GM18873 (cell line): ENCODE results near the gene RALGAPB.
"Not testable (repeated sequence)": the region's sequence is repeated elsewhere in the genome, so short reads cannot be mapped to it uniquely, and the experiment has no call there.

Source experiments
- ATAC-seq: cut with Tn5 transposase; IDR thresholded peaks from one replicate; pipeline ENCODE4 v1.9.1; 2021; ENCODE audit warnings: mild to moderate bottlenecking, moderate library complexity, moderate number of reproducible peaks; ENCODE audit not compliant: unreplicated experiment, low FRiP score

RALGAPB gene

GRCh38 chr20:38446441-38447209 is 26.0 kb upstream of the RALGAPB start:
- no peak for ATAC-seq

GRCh38 chr20:38447251-38447661 is 25.4 kb upstream of the RALGAPB start:
- ATAC-seq, result no peak

- no peak for ATAC-seq
Measured at GRCh38 chr20:38447931-38448675, 24.5 kb upstream of the RALGAPB start.

DNA sequence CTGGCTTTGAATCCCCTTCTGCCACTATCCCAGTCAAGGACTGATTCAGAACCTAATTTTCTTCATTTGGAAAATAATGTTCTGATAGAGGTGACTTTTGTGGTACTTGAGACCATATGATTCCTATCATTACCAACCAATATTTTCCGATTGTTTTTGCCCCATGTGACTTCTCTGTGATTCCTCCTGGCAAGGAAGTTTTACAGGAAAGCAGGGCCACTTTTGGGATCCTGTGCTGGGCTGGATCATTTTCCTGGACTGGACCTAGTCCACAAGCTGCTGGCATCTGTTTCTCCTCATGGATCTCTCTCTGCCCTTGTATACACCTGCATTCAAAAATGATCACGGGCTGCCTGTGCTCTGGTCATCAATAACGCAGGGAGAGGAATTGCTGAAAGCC is 23.6 kb upstream of the RALGAPB start:
- ATAC-seq, result no peak

- ATAC-seq, result no peak
Measured at GRCh38 chr20:38450412-38450975, 22.1 kb upstream of the RALGAPB start.

DNA sequence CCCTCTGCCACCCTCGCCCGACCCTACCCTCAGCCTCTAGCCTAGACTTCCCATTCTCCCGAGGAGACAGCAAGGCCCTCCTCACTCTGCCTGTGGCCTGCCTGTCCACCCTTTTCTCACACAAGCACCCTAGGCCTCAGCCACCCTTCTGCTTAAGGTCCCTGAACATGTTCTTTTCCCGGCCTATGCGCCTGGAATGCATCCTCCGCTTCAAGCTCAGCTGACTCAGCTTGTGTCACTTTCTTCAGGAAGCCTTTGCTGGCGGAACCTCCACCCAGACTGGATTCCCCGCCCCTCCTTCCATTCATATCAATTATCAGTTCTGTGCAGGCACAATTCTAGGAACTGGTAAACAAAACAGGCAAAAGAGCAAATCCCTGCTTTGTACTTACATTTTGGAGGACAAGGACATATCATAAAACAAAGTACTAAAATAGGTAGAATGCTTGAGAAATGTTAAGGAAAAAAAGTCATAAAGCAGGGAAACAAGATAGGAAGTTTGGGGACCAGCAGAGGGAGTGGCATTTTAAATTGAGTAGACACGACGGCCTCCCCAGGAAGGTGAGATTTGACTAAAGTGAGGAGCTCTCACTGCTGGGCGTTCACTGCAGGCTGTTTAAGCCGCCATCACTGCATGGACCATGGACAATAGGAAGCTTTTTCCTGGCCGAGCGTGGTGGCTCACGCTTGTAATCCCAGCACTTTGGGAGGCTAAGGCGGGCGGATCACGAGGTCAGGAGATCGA is 19.6 kb upstream of the RALGAPB start:
- no peak for ATAC-seq

DNA sequence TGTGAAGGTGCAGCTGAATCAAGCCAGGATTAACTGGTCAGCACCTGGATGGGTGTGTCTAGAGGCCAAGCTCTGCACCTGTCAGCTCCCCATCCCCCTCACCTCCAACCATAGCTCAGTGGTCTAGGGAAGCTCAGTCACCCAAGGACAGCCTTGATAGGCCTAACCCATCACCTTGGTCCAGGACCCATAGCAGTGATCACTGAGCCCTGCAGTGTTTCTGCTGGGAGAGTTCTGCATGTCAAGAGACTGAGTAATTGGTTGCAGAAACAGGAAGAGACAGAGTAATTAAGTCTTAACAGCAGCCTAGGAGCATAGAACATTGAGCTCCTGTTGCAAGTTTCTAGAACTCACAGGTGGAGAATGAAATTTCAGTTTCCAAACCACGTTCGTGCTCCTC is 18.7 kb upstream of the RALGAPB start:
- ATAC-seq, result no peak

- ATAC-seq, result no peak
Measured at GRCh38 chr20:38454556-38455473, 17.8 kb upstream of the RALGAPB start.

DNA sequence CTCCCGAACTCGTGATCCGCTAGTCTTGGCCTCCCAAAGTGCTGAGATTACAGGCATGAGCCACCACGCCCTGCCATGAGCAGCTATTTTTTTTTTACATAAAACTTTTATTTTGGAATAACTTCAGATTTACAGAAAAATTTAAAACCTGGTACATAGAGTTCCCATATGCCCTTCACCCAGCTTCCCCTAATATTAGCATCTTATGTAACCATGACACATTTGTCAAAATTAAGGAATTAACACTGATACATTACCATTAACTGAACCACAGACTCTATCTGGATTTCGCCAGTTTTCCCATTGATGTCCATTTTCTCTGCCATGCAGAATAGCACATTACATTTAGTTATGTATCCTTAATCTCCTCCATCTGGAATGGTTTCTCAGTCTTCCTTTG is 14.3 kb upstream of the RALGAPB start:
- no peak for ATAC-seq

DNA sequence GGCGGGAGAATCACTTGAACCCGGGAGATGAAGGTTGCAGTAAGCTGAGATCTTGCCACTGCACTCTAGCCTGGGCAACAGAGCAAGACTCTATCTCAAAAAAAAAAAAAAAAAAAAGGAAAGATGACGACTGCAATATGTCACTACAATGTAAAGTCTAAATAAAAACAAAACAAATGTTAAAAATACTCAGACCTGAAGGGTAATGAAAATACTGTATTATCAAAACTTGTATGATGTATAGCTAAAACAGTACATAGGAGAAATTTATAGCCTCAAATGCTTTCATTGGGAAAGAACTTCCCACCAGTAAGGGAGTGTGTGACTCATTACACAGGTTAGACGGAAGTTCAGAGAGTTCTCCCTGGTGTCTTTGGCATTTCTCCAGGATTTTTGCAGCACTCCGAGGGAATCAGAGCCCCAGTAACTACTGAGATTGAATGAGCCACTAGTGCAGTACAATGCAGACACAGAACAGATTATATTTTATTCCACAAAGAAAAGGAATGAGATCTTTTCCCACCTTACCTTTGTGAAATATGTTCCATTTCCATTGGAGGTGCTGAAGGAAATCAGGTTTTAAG is 12.5 kb upstream of the RALGAPB start:
- ATAC-seq, result no peak

GRCh38 chr20:38460631-38461030 is 12.0 kb upstream of the RALGAPB start:
- not testable (repeated sequence) for ATAC-seq

- not testable (repeated sequence) for ATAC-seq
Measured at GRCh38 chr20:38461167-38461566, 11.5 kb upstream of the RALGAPB start.

DNA sequence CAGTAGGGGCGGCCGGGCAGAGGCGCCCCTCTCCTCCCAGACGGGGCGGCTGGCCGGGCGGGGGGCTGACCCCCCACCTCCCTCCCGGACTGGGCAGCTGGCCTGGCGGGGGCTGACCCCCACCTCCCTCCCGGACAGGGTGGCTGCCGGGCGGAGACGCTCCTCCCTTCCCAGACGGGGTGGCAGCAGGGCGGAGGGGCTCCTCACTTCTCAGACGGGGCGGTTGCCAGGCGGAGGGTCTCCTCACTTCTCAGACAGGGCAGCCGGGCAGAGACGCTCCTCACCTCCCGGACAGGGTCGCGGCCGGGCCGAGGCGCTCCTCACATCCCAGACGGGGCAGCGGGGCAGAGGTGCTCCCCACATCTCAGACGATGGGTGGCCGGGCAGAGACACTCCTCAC is 11.1 kb upstream of the RALGAPB start:
- ATAC-seq, result not testable (repeated sequence)

GRCh38 chr20:38466171-38466570 is 6.5 kb upstream of the RALGAPB start:
- ATAC-seq, result no peak

- ATAC-seq, result no peak
Measured at GRCh38 chr20:38466983-38467382, 5.7 kb upstream of the RALGAPB start.

DNA sequence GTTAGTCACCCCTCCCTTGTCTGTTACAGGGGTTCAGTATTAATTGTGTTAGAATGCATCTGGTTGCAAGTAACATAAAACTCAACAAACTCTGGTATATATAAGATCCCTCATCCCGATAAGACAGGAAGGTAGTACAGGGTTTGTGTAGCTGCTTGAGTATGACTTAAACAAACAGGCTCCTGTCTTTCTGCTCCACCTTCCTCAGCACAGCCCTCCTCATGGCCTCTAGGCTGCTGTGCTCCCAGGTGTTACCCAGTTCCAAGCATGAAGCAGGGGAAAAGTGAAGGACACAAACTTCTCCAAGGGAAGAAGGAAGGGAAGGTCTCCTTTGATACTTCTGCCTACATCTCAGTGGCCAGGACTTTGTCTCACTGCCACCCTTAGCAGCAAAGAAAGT is 1.4 kb upstream of the RALGAPB start:
- no peak for ATAC-seq

DNA sequence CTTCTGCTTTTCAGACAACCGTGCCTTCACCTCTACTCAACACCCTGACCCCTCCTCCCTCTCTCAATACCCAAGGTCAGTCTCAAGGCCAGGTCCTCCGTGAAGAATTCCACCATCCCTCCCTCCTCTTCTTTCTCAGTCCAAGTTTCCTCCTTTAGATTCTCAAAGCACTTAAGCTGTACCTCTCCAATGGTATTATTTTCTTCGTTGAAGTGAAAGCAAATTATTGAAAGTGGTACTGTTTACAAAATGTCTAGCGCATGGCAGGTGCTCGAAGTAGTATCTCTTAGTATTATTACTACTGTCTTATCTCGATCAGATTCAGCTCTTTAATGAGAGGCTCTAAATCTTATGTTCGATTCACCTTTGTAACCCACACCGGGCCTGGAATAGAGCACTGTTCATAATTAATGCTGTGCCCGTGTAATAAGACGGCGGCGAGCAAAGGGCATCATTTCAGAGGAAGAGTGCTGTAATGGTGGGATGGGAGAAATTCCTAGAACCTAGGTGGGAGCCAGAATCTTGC is 593 bp upstream of the RALGAPB start:
- no peak for ATAC-seq

- no peak for ATAC-seq
Measured at GRCh38 chr20:38473367-38473795, 738 bp downstream of the RALGAPB start.

GRCh38 chr20:38477747-38478146 is 5.1 kb downstream of the RALGAPB start:
- no peak for ATAC-seq
